Bone marrow (tissue), 2 donors: ENCODE data around the gene CNOT1.
A peak's percentile ranks its signal among the peaks of the same experiment; 100 is the strongest.

Source experiments
- DNase-seq, 2 donors: peaks; one replicate each; lab custom pipeline; 2025; lab: John Stamatoyannopoulos, UW

CNOT1 gene

GRCh38 chr16:58516768-58517107, 112.9 kb downstream of the CNOT1 start:
- DNase-seq: no peak

- no peak for DNase-seq
Observed at GRCh38 chr16:58515871-58516767, 113.5 kb downstream of the CNOT1 start.

GRCh38 chr16:58515125-58515870, 114.3 kb downstream of the CNOT1 start, which contains the start of gene SETD6:
TSS of gene SETD6 (plus strand) at chr16:58515517. CDS start at chr16:58515538, 21 bp downstream.
- DNase-seq: peak; percentile 34 to 81

GRCh38 chr16:58513874-58514273, 115.8 kb downstream of the CNOT1 start:
- DNase-seq: no peak

- peak; percentile 37 to 40 for DNase-seq
Observed at GRCh38 chr16:58511933-58512815, 117.5 kb downstream of the CNOT1 start.

- DNase-seq: no peak
Observed at GRCh38 chr16:58510776-58511628, 118.6 kb downstream of the CNOT1 start.

- DNase-seq: no peak
Observed at GRCh38 chr16:58510097-58510775, 119.4 kb downstream of the CNOT1 start.

- DNase-seq: no peak
Observed at GRCh38 chr16:58509256-58510096, 120.2 kb downstream of the CNOT1 start.

GRCh38 chr16:58508671-58509251, 120.9 kb downstream of the CNOT1 start:
- DNase-seq: no peak

GRCh38 chr16:58507963-58508670, 121.5 kb downstream of the CNOT1 start:
- DNase-seq: no peak

- DNase-seq: peak in 1 of 2 donors; percentile 10
Observed at GRCh38 chr16:58507195-58507962, 122.2 kb downstream of the CNOT1 start.

- no peak for DNase-seq
Observed at GRCh38 chr16:58506241-58507194, 123.1 kb downstream of the CNOT1 start.

- DNase-seq: no peak
Observed at GRCh38 chr16:58503863-58504688, 125.5 kb downstream of the CNOT1 start.

GRCh38 chr16:58503166-58503862, 126.3 kb downstream of the CNOT1 start:
- no peak for DNase-seq
